Keratinocyte (primary cell): ENCODE measurements around the gene VPS8. TPM values are rescaled to one million over a fixed set of nuclear protein-coding genes. Genes with fewer than 3 reads are reported as not detected.

ENCODE experiments used
- DNase-seq: peaks from one replicate; pipeline ENCODE4 v3.0.0-alpha.2; 2011; ENCODE audit warnings: low read depth, missing footprints, low spot score
- FAIRE-seq: peaks from 2 replicates; lab custom pipeline; 2011; peaks lifted over from hg19 to GRCh38; lab: Jason Lieb, UNC
- H2AFZ ChIP-seq: 2 replicates; pipeline ENCODE4 v1.6.0; 2012; ENCODE audit warnings: low read length, control low read depth, inconsistent platforms; ENCODE audit not compliant: control insufficient read depth
- H3K27ac ChIP-seq: 2 replicates; pipeline ENCODE4 v1.5.1; 2011; ENCODE audit warnings: low read length; ENCODE audit not compliant: control insufficient read depth, insufficient read depth
- H3K27me3 ChIP-seq: 3 replicates; pipeline ENCODE4 v1.6.0; 2011; ENCODE audit warnings: low read length; ENCODE audit not compliant: control insufficient read depth, insufficient read depth; ENCODE audit errors: extremely low read depth
- H3K36me3 ChIP-seq, 2 experiments: 2 replicates in 1 of 2; 3 replicates in 1 of 2; pipeline ENCODE4 v1.5.1; 2011; ENCODE audit warnings: low read length in 2 of 2, mild to moderate bottlenecking in 1 of 2; ENCODE audit not compliant: control insufficient read depth in 2 of 2, insufficient read depth in 2 of 2; ENCODE audit errors: extremely low read depth in 1 of 2
- H3K4me1 ChIP-seq: 3 replicates; pipeline ENCODE4 v1.5.1; 2011; ENCODE audit warnings: low read length; ENCODE audit not compliant: control insufficient read depth, insufficient read depth; ENCODE audit errors: extremely low read depth
- H3K4me2 ChIP-seq: 3 replicates; pipeline ENCODE4 v1.6.0; 2011; ENCODE audit warnings: low read depth, low read length; ENCODE audit not compliant: control insufficient read depth, insufficient read depth; ENCODE audit errors: extremely low read depth
- H3K4me3 ChIP-seq, 3 experiments: fragments of 200-600 bp in 1 of 3; sonication (generic) in 1 of 3; 2 replicates in 2 of 3; 3 replicates in 1 of 3; pipeline ENCODE4 v1.5.1; 2011 to 2016; ENCODE audit warnings: low read length in 3 of 3, mild to moderate bottlenecking in 3 of 3, control low read depth in 2 of 3, inconsistent platforms in 1 of 3, low read depth in 1 of 3, mixed read lengths in 1 of 3, mixed run types in 1 of 3, moderate library complexity in 1 of 3; ENCODE audit not compliant: control insufficient read depth in 2 of 3, insufficient read depth in 2 of 3; ENCODE audit errors: extremely low read depth in 1 of 3
- H3K79me2 ChIP-seq: 2 replicates; pipeline ENCODE4 v1.6.0; 2012; ENCODE audit warnings: low read length; ENCODE audit not compliant: control insufficient read depth, insufficient read depth
- H3K9ac ChIP-seq: 3 replicates; pipeline ENCODE4 v1.6.0; 2011; ENCODE audit warnings: low read length; ENCODE audit not compliant: control insufficient read depth, insufficient read depth; ENCODE audit errors: extremely low read depth
- H3K9me1 ChIP-seq: 3 replicates; pipeline ENCODE4 v1.6.0; 2011; ENCODE audit warnings: low read length; ENCODE audit not compliant: control insufficient read depth, insufficient read depth; ENCODE audit errors: extremely low read depth
- H3K9me3 ChIP-seq: 2 replicates; pipeline ENCODE4 v1.5.1; 2012; ENCODE audit warnings: low read depth, low read length; ENCODE audit not compliant: control insufficient read depth
- H4K20me1 ChIP-seq: 3 replicates; pipeline ENCODE4 v1.6.0; 2011; ENCODE audit warnings: low read length; ENCODE audit not compliant: control insufficient read depth, insufficient read depth; ENCODE audit errors: extremely low read depth
- EZH2 ChIP-seq: IDR thresholded peaks from one replicate; pipeline ENCODE4 v1.6.1; 2012; ENCODE audit warnings: inconsistent platforms, mild to moderate bottlenecking, low read length, moderate library complexity
- dilution Hi-C: fragments of 300-500 bp; cut with MboI; formaldehyde crosslinking; loops from one replicate; pipeline ENCODE4 v1.7.0; 2020; ENCODE audit warnings: low sequenced_read_pairs; ENCODE audit not compliant: extremely low pct_ligation_motif_present
- polyA plus RNA-seq, 5 experiments: library from polyadenylated mRNA; depleted of rRNA in 3 of 5; stranded (reverse) in 3 of 5; stranded (forward) in 1 of 5; unstranded in 1 of 5; fragments of >200 nt; gene quantifications; 1 replicate in 1 of 5; 2 replicates in 3 of 5; 3 replicates in 1 of 5; pipeline versions ENCODE4 v1.2.1 to v1.2.3, GENCODE V29; 2011 to 2012; ENCODE audit warnings: missing spikeins in 2 of 5, low read depth in 1 of 5, low replicate concordance in 1 of 5
- TF ChIP-seq, protein P1 (sequence below), 3 experiments: IDR thresholded peaks in 1 of 3; conservative IDR thresholded peaks in 1 of 3; optimal IDR thresholded peaks in 1 of 3; 2 replicates in 2 of 3; 3 replicates in 1 of 3; pipeline versions ENCODE3 to v1.5.1; 2011; ENCODE audit warnings: low read length in 3 of 3, mild to moderate bottlenecking in 3 of 3, moderate library complexity in 2 of 3, control low read depth in 1 of 3, inconsistent platforms in 1 of 3; ENCODE audit not compliant: insufficient read depth in 2 of 3; ENCODE audit errors: extremely low read depth in 1 of 3

Gene VPS8
- polyA plus RNA-seq, 1 donor (not counting 4 experiments of a cell fraction or from before 2014, with no cell fraction given) = 28.4 TPM

DNA sequence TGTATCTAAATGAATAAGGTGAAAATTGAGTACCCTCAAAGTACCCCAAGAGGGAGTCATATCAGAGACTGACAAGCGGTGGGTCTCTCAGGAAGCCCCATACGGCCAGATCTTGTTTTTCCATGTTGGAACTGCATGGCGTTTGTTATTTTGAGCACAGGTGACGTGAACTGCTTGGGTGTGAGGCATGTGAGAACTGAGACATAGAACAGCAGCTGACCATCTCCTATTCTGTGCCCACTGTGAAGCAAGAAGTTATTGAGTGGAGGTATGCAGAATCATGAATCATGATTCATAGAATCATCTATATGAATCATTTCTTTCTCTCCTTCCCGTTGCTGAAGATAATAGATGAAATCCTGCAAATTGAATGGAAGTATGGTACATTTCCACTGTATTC is 4.6 kb downstream of the VPS8 start:
- no peak overlapping the region for H2AFZ ChIP-seq
- TF ChIP-seq, protein P1, sequence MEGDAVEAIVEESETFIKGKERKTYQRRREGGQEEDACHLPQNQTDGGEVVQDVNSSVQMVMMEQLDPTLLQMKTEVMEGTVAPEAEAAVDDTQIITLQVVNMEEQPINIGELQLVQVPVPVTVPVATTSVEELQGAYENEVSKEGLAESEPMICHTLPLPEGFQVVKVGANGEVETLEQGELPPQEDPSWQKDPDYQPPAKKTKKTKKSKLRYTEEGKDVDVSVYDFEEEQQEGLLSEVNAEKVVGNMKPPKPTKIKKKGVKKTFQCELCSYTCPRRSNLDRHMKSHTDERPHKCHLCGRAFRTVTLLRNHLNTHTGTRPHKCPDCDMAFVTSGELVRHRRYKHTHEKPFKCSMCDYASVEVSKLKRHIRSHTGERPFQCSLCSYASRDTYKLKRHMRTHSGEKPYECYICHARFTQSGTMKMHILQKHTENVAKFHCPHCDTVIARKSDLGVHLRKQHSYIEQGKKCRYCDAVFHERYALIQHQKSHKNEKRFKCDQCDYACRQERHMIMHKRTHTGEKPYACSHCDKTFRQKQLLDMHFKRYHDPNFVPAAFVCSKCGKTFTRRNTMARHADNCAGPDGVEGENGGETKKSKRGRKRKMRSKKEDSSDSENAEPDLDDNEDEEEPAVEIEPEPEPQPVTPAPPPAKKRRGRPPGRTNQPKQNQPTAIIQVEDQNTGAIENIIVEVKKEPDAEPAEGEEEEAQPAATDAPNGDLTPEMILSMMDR (optimal IDR thresholded peaks at IDR 0.05 in 1 of 3, IDR thresholded peaks at IDR 0.05 in 1 of 3, conservative IDR thresholded peaks at IDR 0.05 in 1 of 3; ENCODE audit: extremely low read depth in 1 of 3, insufficient read depth in 2 of 3, low read length in 3 of 3) = no peak
- no peaks in the 10 kb centered on the region for H3K4me1 ChIP-seq
- no peak overlapping the region for H3K4me3 ChIP-seq
- no peak for DNase-seq
- H3K4me2 ChIP-seq = no peak overlapping the region
- no peak for FAIRE-seq
- H3K9me1 ChIP-seq = no peaks in the 10 kb centered on the region
- H3K27ac ChIP-seq = no peak overlapping the region
- H3K27me3 ChIP-seq = no peaks in the 10 kb centered on the region
- no peaks in the 10 kb centered on the region for H3K9me3 ChIP-seq
- no peaks in the 10 kb centered on the region for H4K20me1 ChIP-seq
- H3K79me2 ChIP-seq = peaks cover 26% of the 10 kb centered on the region
- H3K36me3 ChIP-seq = peaks cover 0 to 3% of the 10 kb centered on the region in 2 experiments
- no peak overlapping the region for H3K9ac ChIP-seq
- dilution Hi-C loops = no loop called here

DNA sequence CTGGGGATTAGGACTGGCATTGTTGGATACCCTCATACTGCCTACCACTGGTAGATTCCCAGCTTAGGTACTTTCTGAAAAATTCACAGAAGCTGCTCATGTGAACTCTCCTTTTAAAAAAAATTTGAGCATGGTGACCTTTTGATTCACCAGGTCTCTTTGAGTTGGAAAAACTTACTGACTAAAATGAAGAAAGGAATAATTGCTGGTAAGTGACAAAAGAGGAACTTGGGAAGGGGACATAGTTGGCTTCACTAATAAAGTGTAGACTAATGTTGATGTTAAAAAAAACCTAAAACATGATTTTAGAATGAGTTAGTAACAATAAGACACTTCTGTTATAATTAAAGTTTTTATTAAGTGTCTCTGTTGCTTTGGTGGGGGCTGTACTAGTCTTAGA is 8.6 kb downstream of the VPS8 start:
- no peak overlapping the region for H2AFZ ChIP-seq
- H3K4me2 ChIP-seq = no peak overlapping the region
- FAIRE-seq = peak; percentile 5
- peaks cover under 1% of the 10 kb centered on the region for H3K79me2 ChIP-seq
- no peaks in the 10 kb centered on the region for H3K9me3 ChIP-seq
- no peaks in the 10 kb centered on the region for H4K20me1 ChIP-seq
- H3K9me1 ChIP-seq = no peaks in the 10 kb centered on the region
- dilution Hi-C loops = no loop called here
- H3K4me1 ChIP-seq = no peaks in the 10 kb centered on the region
- peaks cover 0 to 3% of the 10 kb centered on the region in 2 experiments for H3K36me3 ChIP-seq
- no peak for DNase-seq
- H3K9ac ChIP-seq = no peak overlapping the region
- no peaks in the 10 kb centered on the region for H3K27me3 ChIP-seq
- no peak overlapping the region for H3K4me3 ChIP-seq
- no peak for TF ChIP-seq EZH2
- TF ChIP-seq, protein P1 (optimal IDR thresholded peaks at IDR 0.05 in 1 of 3, IDR thresholded peaks at IDR 0.05 in 1 of 3, conservative IDR thresholded peaks at IDR 0.05 in 1 of 3; ENCODE audit: extremely low read depth in 1 of 3, insufficient read depth in 2 of 3, low read length in 3 of 3) = no peak
- no peak overlapping the region for H3K27ac ChIP-seq
